Superior temporal gyrus (tissue), 1 donor: ENCODE measurements around the gene MYL4.
"Not testable (repeated sequence)": the region's sequence is repeated elsewhere in the genome, so short reads cannot be mapped to it uniquely, and the experiment has no call there.

Experiments used
- DNase-seq: peaks from one replicate; pipeline ENCODE4 v3.0.0-alpha.2; 2016; ENCODE audit errors: extremely low spot score

MYL4 gene

DNA sequence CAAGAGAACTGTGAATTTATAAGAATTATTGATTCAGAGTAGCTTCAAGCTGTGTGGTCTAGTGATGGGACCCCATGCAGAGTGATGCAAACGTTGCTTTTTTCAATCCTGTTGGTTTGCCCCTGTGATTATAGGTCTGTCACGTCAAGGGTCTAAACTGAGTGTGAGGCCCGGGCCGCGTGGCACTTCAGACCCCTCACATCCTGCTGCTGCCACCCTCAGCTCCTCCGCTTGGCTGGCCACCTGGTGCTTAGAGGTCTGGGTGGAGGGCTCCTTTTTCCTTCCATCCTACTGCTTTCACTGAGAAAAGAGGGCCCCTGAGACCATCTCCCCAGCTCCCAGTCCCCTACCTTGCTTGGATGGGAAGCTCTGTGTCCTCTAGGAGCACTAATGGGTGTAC is 12.0 kb downstream of the MYL4 start:
- no peak for DNase-seq

DNA sequence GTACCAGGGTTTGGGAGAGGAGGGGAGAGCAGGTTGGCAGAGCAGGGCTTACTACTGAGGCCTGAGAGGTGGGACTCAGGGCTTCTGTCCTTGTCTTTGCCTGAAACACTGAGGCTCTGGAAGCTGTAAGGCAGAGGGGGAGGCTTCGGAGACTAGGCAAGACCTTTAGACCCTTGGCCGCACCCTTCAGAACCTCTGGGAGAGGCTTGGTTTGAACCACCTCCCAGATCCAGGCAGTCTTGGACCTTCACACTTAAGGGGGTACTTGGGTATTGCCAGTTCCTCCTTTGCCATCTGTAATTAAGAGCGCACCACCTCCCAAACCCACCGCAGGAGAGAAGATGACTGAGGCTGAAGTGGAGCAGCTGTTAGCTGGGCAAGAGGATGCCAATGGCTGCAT is 12.9 kb downstream of the MYL4 start:
- DNase-seq, result no peak

DNA sequence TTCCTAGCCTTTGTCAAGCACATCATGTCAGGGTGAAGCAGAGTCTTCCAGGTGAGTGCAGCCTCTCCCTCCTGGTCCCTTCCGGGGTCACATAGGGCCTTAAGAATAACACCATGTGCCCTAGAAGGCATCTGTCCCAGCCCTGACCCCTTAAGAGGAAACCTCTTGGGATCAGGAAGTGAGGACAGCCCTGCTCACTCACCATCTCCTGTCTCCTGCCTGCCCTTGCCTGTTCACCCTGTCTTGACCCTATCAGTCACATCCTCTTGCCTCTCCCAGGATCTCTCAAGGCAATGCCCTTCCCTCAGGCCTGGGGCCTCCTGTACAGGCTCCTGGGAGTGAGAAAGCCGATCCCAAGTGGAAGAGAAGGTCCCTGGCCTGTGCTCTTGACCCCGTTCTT is 13.9 kb downstream of the MYL4 start:
- no peak for DNase-seq

DNA sequence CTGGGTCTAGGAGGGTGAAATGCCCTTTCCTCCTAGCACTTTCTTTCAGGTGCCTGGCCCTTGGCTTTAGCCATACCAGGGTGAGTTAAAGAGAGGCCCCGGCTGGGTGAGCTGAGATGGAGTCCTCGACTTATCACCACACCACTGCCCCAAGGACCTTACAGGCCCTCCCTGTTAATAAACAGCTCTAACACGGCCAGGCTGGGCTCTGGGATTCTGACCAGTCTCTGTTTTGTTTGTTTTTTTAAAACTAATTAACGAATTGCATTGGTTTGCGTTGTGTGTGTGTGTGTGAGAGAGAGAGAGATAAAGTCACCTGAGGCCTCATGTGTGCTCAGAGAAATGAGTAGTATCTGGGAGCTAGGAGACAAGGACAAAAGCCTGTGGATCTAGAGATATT is 14.3 kb downstream of the MYL4 start:
- DNase-seq, result no peak

DNA sequence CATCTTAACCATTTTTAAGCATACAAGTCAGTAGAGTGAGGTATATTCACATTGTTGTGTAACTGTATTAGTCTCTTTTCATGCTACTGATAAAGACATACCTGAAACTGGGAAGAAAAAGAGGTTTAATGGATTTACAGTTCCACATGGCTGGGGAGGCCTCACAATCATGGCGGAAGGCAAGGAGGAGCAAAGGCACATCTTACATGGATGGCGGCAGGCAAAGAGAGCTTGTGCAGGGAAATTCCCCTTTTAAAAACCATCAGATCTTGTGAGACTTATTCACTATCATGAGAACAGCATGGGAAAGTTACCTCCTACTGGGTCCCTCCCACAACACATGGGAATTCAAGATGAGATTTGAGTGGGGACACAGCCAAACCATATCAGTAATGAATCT is 14.9 kb downstream of the MYL4 start:
- DNase-seq, result not testable (repeated sequence)

DNA sequence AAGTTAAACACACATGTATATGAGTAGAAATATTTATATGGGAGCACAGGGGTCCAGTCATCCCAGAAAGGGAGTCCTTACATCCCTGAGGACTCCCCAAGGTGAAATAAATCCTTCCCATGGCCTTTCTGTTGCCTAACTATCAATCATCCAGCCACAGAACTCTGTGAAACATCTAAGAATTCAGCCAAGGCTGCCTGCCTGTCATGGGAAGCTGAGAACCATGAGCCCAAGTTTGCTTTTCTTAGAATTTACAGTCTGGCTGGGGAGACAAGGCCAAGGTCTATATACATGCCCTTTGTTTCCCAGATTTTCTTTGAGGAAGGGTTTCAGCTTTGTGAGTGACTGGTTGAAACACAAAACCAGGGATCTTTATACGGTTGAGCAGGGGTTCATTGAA is 15.8 kb downstream of the MYL4 start:
- DNase-seq, result no peak

DNA sequence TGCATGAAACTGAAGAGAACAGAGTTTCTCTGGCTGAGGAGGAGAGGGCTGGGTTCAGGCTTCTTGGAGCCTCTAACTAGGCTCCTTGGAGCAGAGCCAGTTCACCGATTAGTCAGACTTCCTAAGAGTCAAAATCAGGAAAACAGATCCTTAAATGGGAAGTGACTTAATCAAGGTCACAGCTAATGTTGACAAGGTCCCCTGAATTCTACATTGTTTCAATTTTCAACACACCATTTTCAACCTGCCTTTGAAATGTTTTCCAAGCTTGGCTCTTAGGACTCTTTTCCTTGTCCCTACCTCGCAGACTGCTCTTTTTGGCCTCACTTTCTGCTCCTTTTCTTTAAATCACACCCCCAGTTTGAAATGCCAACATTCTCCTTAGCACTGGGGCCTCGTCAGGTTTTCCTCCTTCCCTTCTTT is 16.3 kb downstream of the MYL4 start:
- no peak for DNase-seq

DNA sequence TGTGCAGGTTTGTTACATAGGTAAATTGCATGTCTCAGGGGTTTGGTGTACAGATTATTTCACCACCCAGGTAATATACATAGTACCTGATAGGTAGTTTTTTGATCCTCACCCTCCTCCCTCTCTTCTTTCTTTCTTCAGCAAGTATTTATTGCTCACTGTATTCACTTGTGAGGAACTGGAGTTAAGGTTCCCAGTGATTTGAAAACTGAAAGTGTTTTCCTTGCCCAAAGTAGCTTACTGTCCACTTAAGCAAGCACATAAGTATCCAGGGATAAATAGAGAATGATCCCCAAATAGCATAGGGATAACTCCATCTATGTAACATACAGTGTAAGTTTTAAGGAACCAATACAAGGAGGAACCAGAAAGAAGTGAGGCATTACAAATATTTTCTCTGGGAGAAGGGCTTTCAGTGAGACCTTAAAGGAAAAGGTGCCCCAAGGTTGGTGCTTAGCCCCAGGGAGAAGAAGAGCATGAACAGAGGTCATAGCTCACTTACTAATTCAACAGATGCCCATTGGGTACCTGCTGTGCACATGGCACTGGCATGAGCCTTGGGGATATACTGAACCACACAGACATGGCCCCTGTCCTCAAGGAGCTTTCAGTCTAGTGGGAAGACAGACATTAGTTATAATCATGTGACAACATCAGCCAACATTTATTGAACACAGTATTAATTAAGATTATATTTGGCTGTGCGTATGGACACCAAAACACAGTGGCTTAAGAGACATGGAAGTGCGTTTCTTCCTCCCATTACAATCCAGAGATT is 17.0 kb downstream of the MYL4 start:
- no peak for DNase-seq

DNA sequence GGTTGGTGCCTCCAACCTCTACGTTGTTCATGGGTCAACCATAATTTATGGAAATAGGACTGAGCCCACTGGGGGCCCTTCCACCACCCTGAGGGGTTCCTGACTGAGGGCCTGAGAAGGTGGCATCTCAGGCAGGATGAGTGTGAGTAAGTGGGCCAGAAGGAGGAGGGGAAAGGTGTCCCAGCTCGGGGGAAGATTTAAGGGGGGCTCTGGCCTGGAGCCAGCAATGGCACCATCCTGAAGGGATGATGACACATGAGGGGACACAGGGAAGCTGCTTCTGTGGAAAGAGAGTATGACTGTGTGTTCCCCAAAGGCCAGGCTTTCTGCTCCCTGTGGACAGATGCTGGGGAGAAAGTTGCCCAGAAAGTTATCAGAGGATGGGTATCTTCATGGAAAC is 18.7 kb downstream of the MYL4 start:
- DNase-seq, result no peak

DNA sequence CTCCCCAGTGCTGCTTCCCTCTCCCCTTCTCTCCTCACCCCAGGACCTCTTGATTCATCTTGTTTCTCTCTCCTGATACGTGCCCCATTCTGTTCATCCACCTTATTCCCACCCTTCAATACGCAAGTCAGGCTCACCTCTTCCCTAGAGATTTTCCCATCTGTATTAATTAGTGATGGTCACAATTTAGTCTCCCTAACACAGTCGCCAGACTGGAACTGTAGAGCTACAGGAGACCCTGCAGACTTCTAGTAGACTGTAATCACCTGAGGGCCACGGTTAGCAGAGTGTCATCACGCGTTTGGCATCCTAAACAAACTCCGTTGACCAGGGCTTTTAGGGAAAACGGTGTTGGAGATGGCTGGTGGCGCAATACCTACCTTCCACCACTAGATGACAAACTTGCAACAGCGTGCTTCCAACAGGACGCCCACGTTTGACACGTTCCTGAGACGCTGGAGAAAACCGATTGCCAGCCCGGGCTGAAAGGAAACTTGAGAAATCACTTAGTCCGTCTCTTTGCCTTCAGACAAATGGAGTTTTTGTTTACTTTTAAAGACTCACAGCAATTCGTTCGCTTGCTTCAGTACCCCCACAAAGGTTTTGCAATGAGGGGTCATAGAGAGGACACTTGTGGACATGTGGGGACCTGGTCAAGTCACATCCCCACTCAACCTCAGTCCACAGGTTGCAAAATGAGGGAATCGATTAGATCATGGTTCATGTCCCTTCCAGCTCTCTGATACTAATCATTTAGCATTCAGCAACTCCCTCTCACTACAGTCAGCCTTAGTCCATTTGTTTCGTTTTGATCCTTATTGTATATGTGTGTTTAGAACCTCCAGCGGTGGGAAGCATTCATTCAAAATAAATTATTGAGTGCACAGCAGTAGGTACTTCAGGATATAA is 20.6 kb downstream of the MYL4 start:
- peak; percentile 93 for DNase-seq

DNA sequence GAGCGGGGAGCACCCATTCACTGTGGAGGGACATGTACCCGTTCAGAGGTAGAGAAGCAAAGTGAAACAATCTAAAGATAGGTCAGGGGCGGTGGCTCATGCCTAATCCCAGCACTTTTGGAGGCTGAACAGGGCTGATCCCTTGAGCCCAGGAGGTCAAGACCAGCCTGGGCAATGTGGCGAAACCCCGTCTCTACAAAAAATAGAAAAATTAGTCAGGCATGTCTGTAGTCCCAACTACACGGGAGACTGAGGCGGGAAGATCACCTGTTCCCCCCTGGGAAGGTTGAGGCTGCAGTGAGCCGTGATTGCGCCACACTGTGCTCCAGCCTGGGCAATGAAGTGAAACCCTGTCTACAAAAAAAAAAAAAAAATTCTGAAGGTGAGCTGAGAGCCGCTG is 21.7 kb downstream of the MYL4 start:
- DNase-seq, result no peak

DNA sequence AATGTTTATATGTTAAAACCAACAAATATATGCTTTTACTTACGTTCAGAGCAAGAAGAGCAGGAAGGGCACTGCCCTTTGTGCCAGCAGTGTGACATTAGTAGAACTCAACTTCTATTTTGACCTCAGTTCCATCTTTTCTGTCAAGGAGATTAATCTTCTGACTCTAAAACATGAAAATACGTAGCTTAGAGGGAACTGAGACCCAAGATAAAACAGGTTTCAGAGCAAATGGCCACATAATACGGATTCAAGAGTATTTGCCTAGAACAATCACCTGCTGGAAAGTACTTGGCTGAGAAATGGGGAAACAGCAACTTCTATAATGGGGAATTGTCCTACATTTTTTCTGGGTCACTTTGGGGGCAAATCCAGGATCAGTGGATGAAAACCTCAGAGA is 22.2 kb downstream of the MYL4 start:
- no peak for DNase-seq

DNA sequence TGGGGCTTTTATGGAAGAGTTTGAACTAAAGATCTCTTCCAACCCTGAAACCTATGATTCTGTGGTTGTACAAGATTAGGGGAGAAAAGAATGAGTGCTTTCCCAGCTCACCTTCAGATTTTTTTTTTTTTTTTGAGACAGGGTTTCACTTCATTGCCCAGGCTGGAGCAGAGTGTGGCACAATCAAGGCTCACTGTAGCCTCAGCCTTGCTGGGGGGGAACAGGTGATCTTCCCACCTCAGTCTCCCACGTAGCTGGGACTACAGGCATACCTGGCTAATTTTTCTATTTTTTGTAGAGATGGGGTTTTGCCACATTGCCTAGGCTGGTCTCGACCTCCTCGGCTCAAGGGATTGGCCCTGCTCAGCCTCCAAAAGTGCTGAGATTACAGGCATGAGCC is 22.7 kb downstream of the MYL4 start:
- no peak for DNase-seq

DNA sequence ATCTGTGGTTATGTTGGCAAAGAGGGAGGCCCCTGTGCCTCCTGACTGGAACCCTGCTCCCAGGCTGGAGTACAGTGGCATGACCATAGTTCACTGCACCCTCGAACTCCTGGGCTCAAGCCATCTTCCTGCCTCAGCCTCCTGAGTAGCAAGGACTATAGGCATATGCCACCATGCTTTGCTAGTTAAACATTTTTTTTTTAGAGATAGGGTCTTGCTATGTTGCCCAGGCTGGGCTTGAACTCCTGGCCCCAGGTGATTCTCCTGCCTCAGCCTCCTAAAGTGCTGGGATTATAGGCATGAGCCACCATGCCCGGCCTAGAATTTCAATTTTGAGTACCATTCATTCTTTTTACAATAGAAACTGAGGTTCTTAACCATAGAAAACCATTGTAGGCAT is 23.3 kb downstream of the MYL4 start:
- DNase-seq, result no peak

DNA sequence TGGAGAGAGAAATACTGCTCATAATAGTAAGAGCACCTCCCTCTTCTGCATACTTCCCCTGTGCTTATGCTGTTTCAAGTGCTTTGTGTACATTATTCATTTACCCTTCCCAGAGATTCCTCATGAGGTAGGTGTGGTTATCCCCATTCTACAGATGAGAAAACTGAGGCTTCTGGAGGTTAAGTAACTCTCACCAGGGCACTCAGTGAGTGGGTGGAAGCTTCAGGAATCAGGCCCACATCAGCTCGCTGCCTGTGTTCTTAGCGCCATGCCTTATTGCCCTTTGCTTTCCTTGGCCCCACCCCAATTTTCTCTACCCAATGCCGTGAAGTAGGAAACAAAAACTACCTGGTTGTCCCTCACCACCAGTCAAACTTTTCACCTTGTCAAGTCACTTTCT is 26.4 kb downstream of the MYL4 start:
- no peak for DNase-seq

DNA sequence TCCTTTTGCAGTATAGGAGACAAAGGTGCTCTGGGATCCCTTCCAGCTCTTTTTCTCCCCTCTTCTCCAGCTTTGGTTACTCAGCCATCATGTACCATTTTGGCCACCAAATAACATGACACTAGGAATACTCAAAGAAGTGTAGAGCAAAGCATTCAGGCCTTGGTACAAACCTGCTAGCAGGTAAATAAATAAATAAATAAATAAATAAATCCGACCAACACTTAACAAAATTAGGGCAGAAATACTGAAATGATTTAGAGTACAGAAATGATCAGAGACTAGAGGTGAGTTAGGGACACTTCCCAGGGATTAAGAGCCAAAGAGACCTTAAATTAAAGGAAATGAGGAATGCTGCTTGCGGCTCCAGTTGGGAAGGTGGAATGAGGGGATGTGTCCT is 26.8 kb downstream of the MYL4 start:
- DNase-seq, result no peak

DNA sequence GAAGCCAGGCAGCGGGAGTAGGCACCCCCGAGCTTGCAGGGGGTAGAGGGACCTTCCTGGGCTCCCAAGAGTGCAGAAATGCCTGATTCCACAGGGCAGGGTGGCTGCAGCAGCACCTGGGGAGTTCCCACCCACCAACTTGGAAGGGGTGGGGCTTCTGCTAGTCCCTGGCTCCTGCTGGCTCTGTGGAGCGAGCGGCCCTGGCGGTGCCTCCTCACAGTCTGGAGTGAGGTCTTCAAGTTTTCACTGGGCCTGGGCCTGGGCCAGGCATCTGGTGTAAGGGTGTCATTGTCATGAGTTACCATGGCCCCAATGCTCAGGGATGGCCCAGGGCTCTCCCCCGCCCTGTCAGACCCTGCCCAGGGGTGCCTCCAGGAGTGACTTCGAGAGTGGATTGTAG is 28.7 kb downstream of the MYL4 start:
- no peak for DNase-seq

DNA sequence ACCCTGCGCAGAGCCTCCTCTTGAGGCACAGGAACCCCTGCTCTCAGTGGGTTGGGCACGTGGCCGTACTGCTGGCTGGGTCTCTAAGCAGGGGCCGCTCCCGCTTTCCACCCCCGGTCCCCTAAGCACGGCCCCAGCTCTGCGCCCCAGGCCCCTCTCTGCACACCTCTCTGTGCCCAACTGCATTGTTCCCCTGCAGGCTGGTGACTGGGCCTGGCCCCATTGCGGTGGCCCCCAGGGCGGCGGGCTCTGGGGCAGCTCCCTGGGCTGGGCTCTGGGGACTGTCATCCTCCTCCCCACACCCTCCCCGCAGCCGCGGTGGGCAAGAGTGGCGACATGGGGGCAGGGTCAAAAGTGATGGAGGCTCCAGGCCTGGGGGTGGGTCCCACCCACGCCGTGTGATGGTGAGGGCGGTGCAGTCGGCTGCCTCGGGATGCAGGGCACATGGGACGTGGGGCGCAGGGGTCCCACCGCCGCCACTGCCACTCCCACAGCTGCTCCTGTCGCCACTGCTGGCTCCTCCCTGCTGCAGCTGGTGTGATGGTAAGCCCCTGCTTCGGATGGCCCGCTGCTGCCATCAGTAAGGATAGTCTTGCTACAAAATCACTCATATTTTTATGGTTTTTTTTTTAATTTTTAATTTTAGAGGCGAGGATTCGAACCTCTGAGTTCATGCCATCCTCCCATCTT is 29.3 kb downstream of the MYL4 start:
- DNase-seq, result no peak

DNA sequence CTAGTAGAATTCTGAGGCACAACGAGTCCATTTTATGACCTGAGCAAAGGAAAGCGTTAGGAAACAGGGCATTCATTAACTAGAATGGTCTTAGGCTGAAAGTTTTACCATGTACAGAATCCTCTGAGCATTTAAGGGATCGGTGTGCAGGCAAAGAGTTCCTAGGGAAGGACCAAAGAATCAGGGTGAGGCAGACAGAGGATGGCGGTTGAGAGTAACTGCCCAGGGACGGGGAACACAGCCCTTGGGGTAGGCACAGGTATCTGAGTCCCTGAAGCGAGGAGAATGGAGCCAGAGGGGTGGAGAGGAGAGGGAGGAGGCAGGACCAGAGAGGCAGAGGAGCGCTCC is 30.4 kb downstream of the MYL4 start:
- DNase-seq, result no peak

DNA sequence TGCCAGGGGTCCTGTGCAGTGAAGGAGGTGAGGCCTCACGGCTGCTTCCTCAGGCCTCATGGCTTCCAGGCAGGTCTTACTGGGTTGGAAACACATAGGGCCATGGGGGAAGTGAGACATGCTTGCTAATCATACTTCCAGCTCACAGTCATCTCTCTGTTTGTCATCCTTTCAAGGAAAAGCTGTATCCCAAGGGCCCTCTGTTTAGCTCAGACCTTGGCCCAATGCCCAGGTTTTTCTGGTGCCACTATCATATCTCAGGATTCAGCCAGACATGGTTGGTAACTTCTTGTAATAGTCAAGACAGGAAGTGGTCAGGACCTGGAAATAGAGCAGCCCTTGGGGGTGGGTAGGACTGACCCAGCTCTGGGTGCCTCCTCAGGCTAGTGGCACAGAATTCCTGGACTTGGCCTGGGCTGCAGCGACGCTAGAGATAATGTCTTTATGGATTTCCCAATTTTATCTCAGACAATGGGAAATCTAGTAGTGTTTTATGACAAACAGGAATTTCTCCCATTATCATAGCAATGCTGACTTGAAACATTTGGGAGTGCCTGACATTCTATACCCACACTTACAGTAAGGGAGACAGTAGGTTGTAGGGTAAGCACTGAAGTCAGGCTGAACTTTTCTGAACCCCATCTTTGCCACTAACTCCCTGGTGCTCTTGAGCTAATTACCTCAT is 31.0 kb downstream of the MYL4 start:
- peak; percentile 57 for DNase-seq

DNA sequence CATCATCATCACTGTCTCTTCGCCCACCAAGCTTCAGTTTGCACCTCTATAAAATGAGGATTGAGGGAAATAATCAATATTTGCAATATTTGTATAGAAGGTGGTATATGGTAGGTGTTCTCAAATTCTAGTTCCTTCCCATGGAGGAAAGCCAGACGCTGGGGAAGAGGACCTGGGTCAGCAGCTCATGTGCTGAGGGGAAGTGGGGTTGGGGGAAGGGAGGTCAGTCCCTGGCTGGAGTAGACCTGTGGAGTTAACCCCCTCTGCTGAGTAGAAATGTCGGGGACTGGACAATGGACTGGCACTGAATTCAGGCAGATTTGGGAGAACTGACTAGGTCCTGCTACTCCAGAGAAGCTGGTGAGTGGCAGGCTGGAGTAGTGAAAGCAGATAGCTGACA is 31.7 kb downstream of the MYL4 start:
- no peak for DNase-seq

DNA sequence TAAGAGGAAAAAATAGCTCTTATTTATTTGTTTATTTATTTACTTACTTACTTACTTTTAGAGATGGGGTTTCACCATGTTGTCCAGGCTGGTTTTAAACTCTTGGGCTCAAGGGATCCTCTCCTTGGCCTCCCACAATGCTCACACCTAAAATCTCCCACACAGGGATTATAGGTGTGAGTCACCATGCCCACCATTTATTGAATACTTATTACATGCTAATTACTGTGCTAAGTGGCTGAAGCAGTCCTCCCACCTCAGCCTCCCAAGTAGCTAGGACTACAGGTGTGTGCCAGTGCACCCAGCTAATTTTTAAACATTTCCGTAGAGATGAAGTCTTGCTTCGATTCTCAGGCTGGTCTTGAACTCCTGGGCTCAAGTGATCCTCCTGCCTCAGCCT is 33.5 kb downstream of the MYL4 start:
- no peak for DNase-seq
